Measurements from ENCODE around the gene RASSF10.

The RASSF10 gene

GRCh38 chr11:12995188-12995587 is 13.9 kb upstream of the RASSF10 start:
- DNase-seq = no peak

GRCh38 chr11:12995823-12996222 is 13.3 kb upstream of the RASSF10 start:
- no peak for DNase-seq

GRCh38 chr11:12997168-12997567 is 11.9 kb upstream of the RASSF10 start:
- no peak for DNase-seq

- DNase-seq = no peak
These were observed 10.8 kb upstream of the RASSF10 start for GRCh38 chr11:12998336-12998735.

- no peak for DNase-seq
These were observed 9.5 kb upstream of the RASSF10 start for GRCh38 chr11:12999597-12999996.

GRCh38 chr11:13000116-13000515 is 9.0 kb upstream of the RASSF10 start:
- no peak for DNase-seq

- DNase-seq = no peak
These were observed 8.4 kb upstream of the RASSF10 start for GRCh38 chr11:13000721-13001120.

GRCh38 chr11:13003736-13004493 is 5.2 kb upstream of the RASSF10 start:
- no peak for DNase-seq

GRCh38 chr11:13007182-13008060 is 1.7 kb upstream of the RASSF10 start:
- no peak for DNase-seq

- DNase-seq = no peak
These were observed 1.1 kb upstream of the RASSF10 start for GRCh38 chr11:13008061-13008435.

- DNase-seq = no peak
These were observed 382 bp downstream of the RASSF10 start for GRCh38 chr11:13009476-13009920.

GRCh38 chr11:13009921-13010748 is 1.0 kb downstream of the RASSF10 start:
- no peak for DNase-seq

- no peak for DNase-seq
These were observed 1.8 kb downstream of the RASSF10 start for GRCh38 chr11:13010749-13011465.

GRCh38 chr11:13011466-13012055 is 2.4 kb downstream of the RASSF10 start:
- DNase-seq = no peak

- DNase-seq = no peak
These were observed 3.0 kb downstream of the RASSF10 start for GRCh38 chr11:13012056-13012661.

- no peak for DNase-seq
These were observed 4.0 kb downstream of the RASSF10 start for GRCh38 chr11:13013054-13013488.

- DNase-seq = no peak
These were observed 6.6 kb downstream of the RASSF10 start for GRCh38 chr11:13015753-13016152.

GRCh38 chr11:13016415-13016814 is 7.3 kb downstream of the RASSF10 start:
- DNase-seq = no peak

- DNase-seq = no peak
These were observed 10.2 kb downstream of the RASSF10 start for GRCh38 chr11:13019313-13019712.

- DNase-seq = no peak
These were observed 14.3 kb downstream of the RASSF10 start for GRCh38 chr11:13023423-13023822.

GRCh38 chr11:13026722-13027121 is 17.6 kb downstream of the RASSF10 start:
- DNase-seq = no peak

- DNase-seq = no peak
These were observed 19.2 kb downstream of the RASSF10 start for GRCh38 chr11:13028322-13028721.
